ENCODE results near the gene MUC22.
"Not testable (repeated sequence)": the region's sequence is repeated elsewhere in the genome, so short reads cannot be mapped to it uniquely, and the experiment has no call there.

MUC22 gene

GRCh38 chr6:31020057-31020456 is 9.8 kb downstream of the MUC22 start:
- in situ Hi-C loops (cut with MboI; ENCODE audit: low sequenced_read_pairs, unreplicated experiment) = no loop called here
- no peak for TF ChIP-seq CTCF (IDR thresholded peaks at IDR 0.05; ENCODE audit: borderline replicate concordance, control extremely low read depth, extremely low read depth, insufficient read depth, missing control alignments)
- DNase-seq (ENCODE audit: low spot score) = no peak

- DNase-seq (ENCODE audit: low spot score); in situ Hi-C loops (cut with MboI; ENCODE audit: low sequenced_read_pairs, unreplicated experiment): not testable (repeated sequence)
Observed at GRCh38 chr6:31020631-31021255, 10.5 kb downstream of the MUC22 start.

- in situ Hi-C loops (cut with MboI; ENCODE audit: low sequenced_read_pairs, unreplicated experiment); DNase-seq (ENCODE audit: low spot score): not testable (repeated sequence)
Observed at GRCh38 chr6:31021705-31022531, 11.6 kb downstream of the MUC22 start.

GRCh38 chr6:31025595-31025994 is 15.3 kb downstream of the MUC22 start:
- no peak for TF ChIP-seq CTCF (IDR thresholded peaks at IDR 0.05; ENCODE audit: borderline replicate concordance, control extremely low read depth, extremely low read depth, insufficient read depth, missing control alignments)
- in situ Hi-C loops (cut with MboI; ENCODE audit: low sequenced_read_pairs, unreplicated experiment) = no loop called here
- no peak for DNase-seq (ENCODE audit: low spot score)

GRCh38 chr6:31031095-31031494 is 20.8 kb downstream of the MUC22 start:
- in situ Hi-C loops (cut with MboI; ENCODE audit: low sequenced_read_pairs, unreplicated experiment) = no loop called here
- no peak for DNase-seq (ENCODE audit: low spot score)
- no peak for TF ChIP-seq CTCF (IDR thresholded peaks at IDR 0.05; ENCODE audit: borderline replicate concordance, control extremely low read depth, extremely low read depth, insufficient read depth, missing control alignments)

- DNase-seq (ENCODE audit: low spot score) = no peak
- in situ Hi-C loops (cut with MboI; ENCODE audit: low sequenced_read_pairs, unreplicated experiment) = no loop called here
- no peak for TF ChIP-seq CTCF (IDR thresholded peaks at IDR 0.05; ENCODE audit: borderline replicate concordance, control extremely low read depth, extremely low read depth, insufficient read depth, missing control alignments)
Observed at GRCh38 chr6:31033075-31033474, 22.8 kb downstream of the MUC22 start.

- DNase-seq (ENCODE audit: low spot score) = no peak
- TF ChIP-seq CTCF (IDR thresholded peaks at IDR 0.05; ENCODE audit: borderline replicate concordance, control extremely low read depth, extremely low read depth, insufficient read depth, missing control alignments) = no peak
- in situ Hi-C loops (cut with MboI; ENCODE audit: low sequenced_read_pairs, unreplicated experiment) = no loop called here
Observed at GRCh38 chr6:31035862-31036497, 25.7 kb downstream of the MUC22 start.

Data from GM13976 (cell line).